OCI-LY7 (cell line): ENCODE data around the gene THRA. TPM values are rescaled to one million over a fixed set of nuclear protein-coding genes. Genes with fewer than 3 reads are reported as not detected.

Source experiments
- BruUV-seq: library from RNA; stranded (reverse); fragments of 400-500 nt; replicated peaks from 2 replicates; lab custom pipeline; 2021; lab: Mats Ljungman, UMichigan
- CTCF ChIA-PET: fragments of 300-600 bp; sonication (Branson Sonifier 250); formaldehyde crosslinking; loops from one replicate; lab custom pipeline; 2022; ENCODE audit warnings: antibody characterized with exemption; ENCODE audit not compliant: unreplicated experiment; lab: Charles Lee
- POLR2A ChIA-PET: fragments of 300-600 bp; sonication (Branson Sonifier 250); formaldehyde crosslinking; loops from one replicate; lab custom pipeline; 2022; ENCODE audit warnings: antibody characterized with exemption; lab: Charles Lee
- DNase-seq: peaks from one replicate; pipeline ENCODE4 v3.0.0-alpha.2; 2015; ENCODE audit warnings: low spot score
- H2AFZ ChIP-seq: fragments of 200-600 bp; sonication (generic), shearing (Covaris generic); 2 replicates; pipeline ENCODE4 v1.6.1; 2014; ENCODE audit warnings: mild to moderate bottlenecking, antibody characterized with exemption, low read length, moderate library complexity
- H3K27ac ChIP-seq: fragments of 200-600 bp; sonication (generic); 2 replicates; pipeline ENCODE4 v1.5.1; 2014; ENCODE audit warnings: mixed run types, low read depth, mild to moderate bottlenecking, moderate library complexity, low read length, inconsistent platforms; ENCODE audit not compliant: poor library complexity, severe bottlenecking
- H3K36me3 ChIP-seq: fragments of 200-600 bp; sonication (generic); 2 replicates; pipeline ENCODE4 v1.6.1; 2014; ENCODE audit warnings: mild to moderate bottlenecking, antibody characterized with exemption, low read length, moderate library complexity, mixed read lengths; ENCODE audit not compliant: insufficient read depth
- H3K4me1 ChIP-seq: fragments of 200-600 bp; sonication (generic); 2 replicates; pipeline ENCODE4 v1.5.1; 2014; ENCODE audit warnings: mild to moderate bottlenecking, low read length; ENCODE audit not compliant: insufficient read depth, poor library complexity, severe bottlenecking
- H3K4me2 ChIP-seq: fragments of 200-600 bp; sonication (generic); 2 replicates; pipeline ENCODE4 v1.6.1; 2014; ENCODE audit warnings: mild to moderate bottlenecking, low read length
- H3K4me3 ChIP-seq: fragments of 200-600 bp; sonication (generic); 2 replicates; pipeline ENCODE4 v1.5.1; 2014; ENCODE audit warnings: mild to moderate bottlenecking, low read depth, low read length; ENCODE audit not compliant: poor library complexity, severe bottlenecking
- H3K79me2 ChIP-seq: fragments of 200-600 bp; sonication (generic); 2 replicates; pipeline ENCODE4 v1.6.1; 2016; ENCODE audit warnings: low read depth, mild to moderate bottlenecking, low read length, moderate library complexity, mixed read lengths; ENCODE audit not compliant: insufficient read depth
- H3K9me2 ChIP-seq: fragments of 200-600 bp; sonication (generic); 2 replicates; pipeline ENCODE4 v1.6.1; 2016; ENCODE audit warnings: mild to moderate bottlenecking, low read length, mixed read lengths; ENCODE audit not compliant: insufficient read depth
- H3K9me3 ChIP-seq: fragments of 200-600 bp; sonication (generic); 2 replicates; pipeline ENCODE4 v1.6.1; 2014; ENCODE audit warnings: mild to moderate bottlenecking, mixed run types, low read length, mixed read lengths
- H4K20me1 ChIP-seq: fragments of 200-600 bp; sonication (generic); 2 replicates; pipeline ENCODE4 v1.6.1; 2014; ENCODE audit warnings: mild to moderate bottlenecking, antibody characterized with exemption, low read length, moderate library complexity, mixed read lengths; ENCODE audit not compliant: insufficient read depth
- EZH2phosphoT487 ChIP-seq: fragments of 200-600 bp; sonication (generic); IDR thresholded peaks from 2 replicates; pipeline ENCODE4 v1.6.1; 2018; ENCODE audit warnings: low read depth, borderline replicate concordance, mild to moderate bottlenecking, mixed run types, antibody characterized with exemption, low read length, moderate library complexity, mixed read lengths
- intact Hi-C: fragments of 100-400 bp; cut with micrococcal nuclease; formaldehyde crosslinking; loops from one replicate; pipeline ENCODE4 v1.10.0; 2022; ENCODE audit not compliant: unreplicated experiment
- total RNA-seq, 2 experiments: library from RNA; depleted of rRNA in 1 of 2; stranded (reverse); fragments of >200 nt in 1 of 2; shearing (Covaris generic) in 1 of 2; gene quantifications; 2 replicates each; pipeline ENCODE4 v1.2.3, GENCODE V29; 2014 to 2022
- TF ChIP-seq, protein P1 (sequence below): fragments of 200-600 bp; sonication (generic); conservative IDR thresholded peaks from 2 replicates; pipeline ENCODE4 v1.5.1; 2014; ENCODE audit warnings: mild to moderate bottlenecking, antibody characterized with exemption, low read length, moderate library complexity, mixed read lengths

THRA gene
- total RNA-seq, 2 experiments from 2014 or later: 3.9 to 9.3 TPM

DNA sequence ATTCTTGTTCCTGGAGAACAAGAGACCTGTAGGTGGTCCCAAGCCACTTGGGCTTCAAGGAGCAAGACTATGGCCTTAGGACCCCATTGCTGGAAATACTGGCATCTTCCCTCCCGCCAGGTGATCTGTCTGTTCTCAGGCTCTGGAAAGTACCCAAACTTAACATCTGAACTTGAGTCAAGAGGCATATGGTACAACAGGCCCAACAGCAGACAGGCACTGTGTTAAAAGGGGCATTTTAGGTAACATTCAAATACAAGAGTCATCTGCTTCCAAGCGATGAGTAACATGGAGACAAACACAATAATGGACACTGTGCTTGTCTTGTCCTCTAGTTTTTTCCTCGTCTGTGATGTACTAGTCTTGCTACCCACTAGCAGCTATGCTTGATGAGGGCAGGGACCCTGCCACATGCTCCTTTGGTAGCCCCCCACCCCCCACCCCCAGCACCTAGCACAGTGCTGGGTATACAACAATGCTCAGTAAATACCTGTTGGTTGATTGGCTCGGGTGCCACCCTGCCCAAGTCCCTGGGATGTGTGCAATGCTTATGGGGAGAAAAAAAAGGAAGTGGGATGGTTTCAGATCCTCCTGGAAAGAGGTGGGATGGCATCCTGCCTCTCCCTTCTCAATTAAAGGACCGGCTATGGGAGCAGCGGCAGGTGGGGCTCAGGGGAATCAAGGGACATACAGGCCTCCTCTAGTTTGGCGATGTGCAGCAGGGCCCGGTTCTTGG lies 28.2 kb upstream of the THRA start:
- Histone ChIP-seq H3K4me3 (no peak overlapping the region), H3K9me2 (no peaks in the 10 kb centered on the region), H3K4me1 (no peaks in the 10 kb centered on the region), H3K27ac (no peak overlapping the region), H3K4me2 (no peak overlapping the region), H3K36me3 (peaks cover 46% of the 10 kb centered on the region), H3K79me2 (no peaks in the 10 kb centered on the region), H2AFZ (no peak overlapping the region), H3K9me3 (no peaks in the 10 kb centered on the region), H4K20me1 (no peaks in the 10 kb centered on the region)
- no TSS peak for BruUV-seq
- CTCF ChIA-PET: interaction anchor here (1.4 kb wide), 1 partner anchor 41 kb away, joined by 4 read pairs; no protein-coding TSS in a partner anchor
- intact Hi-C loops: no loop called here
- TF ChIP-seq, protein P1, sequence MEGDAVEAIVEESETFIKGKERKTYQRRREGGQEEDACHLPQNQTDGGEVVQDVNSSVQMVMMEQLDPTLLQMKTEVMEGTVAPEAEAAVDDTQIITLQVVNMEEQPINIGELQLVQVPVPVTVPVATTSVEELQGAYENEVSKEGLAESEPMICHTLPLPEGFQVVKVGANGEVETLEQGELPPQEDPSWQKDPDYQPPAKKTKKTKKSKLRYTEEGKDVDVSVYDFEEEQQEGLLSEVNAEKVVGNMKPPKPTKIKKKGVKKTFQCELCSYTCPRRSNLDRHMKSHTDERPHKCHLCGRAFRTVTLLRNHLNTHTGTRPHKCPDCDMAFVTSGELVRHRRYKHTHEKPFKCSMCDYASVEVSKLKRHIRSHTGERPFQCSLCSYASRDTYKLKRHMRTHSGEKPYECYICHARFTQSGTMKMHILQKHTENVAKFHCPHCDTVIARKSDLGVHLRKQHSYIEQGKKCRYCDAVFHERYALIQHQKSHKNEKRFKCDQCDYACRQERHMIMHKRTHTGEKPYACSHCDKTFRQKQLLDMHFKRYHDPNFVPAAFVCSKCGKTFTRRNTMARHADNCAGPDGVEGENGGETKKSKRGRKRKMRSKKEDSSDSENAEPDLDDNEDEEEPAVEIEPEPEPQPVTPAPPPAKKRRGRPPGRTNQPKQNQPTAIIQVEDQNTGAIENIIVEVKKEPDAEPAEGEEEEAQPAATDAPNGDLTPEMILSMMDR: no peak
- TF ChIP-seq EZH2phosphoT487: no peak
- DNase-seq: no peak
- POLR2A ChIA-PET: no interaction called here

DNA sequence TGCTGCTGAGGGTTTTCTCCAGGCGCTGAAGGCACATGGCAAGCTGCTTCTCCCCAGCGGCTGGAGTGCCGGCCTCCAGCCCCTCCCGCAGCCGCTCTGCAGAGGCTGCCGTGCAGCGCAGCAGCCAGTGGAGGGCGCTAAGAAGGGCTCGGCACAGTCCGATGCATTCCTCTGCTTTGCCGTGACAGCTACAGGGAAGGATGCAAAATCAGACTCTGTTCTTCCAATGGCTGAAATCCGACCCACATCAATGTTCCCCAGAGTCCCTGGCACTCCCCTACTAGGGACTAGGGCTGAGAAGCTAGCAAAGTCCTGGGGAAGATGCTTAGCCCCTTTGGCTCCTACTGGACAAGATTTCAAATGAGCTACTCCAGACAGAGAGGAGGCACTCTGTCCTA lies 27.6 kb upstream of the THRA start:
- H3K4me2 ChIP-seq: no peak overlapping the region
- no peaks in the 10 kb centered on the region for H3K4me1 ChIP-seq
- H3K27ac ChIP-seq: no peak overlapping the region
- no peaks in the 10 kb centered on the region for H3K9me3 ChIP-seq
- CTCF ChIA-PET: interaction anchor here (1.4 kb wide), 1 partner anchor 40 kb away, joined by 4 read pairs; no protein-coding TSS in a partner anchor
- intact Hi-C loops: no loop called here
- no peaks in the 10 kb centered on the region for H3K9me2 ChIP-seq
- TF ChIP-seq, protein P1: peak; percentile 86
- TF ChIP-seq EZH2phosphoT487: no peak
- DNase-seq: peak; percentile 50
- H4K20me1 ChIP-seq: no peaks in the 10 kb centered on the region
- no peak overlapping the region for H3K4me3 ChIP-seq
- no peaks in the 10 kb centered on the region for H3K79me2 ChIP-seq
- BruUV-seq: no TSS peak
- peaks cover 43% of the 10 kb centered on the region for H3K36me3 ChIP-seq
- POLR2A ChIA-PET: no interaction called here
- H2AFZ ChIP-seq: no peak overlapping the region

- H2AFZ ChIP-seq: no peak overlapping the region
- peaks cover 14% of the 10 kb centered on the region; the same call in 1 of the 2 replicates for H3K36me3 ChIP-seq
- H3K9me3 ChIP-seq: no peaks in the 10 kb centered on the region
- TF ChIP-seq, protein P1: peak; percentile 70
- TF ChIP-seq EZH2phosphoT487: no peak
- intact Hi-C loops: no loop called here
- no peaks in the 10 kb centered on the region for H3K9me2 ChIP-seq
- H4K20me1 ChIP-seq: no peaks in the 10 kb centered on the region
- H3K4me3 ChIP-seq: no peak overlapping the region
- no peaks in the 10 kb centered on the region for H3K79me2 ChIP-seq
- no TSS peak for BruUV-seq
- CTCF ChIA-PET: no interaction called here
- DNase-seq: no peak
- no peak overlapping the region for H3K4me2 ChIP-seq
- no peaks in the 10 kb centered on the region for H3K4me1 ChIP-seq
- POLR2A ChIA-PET: no interaction called here
- H3K27ac ChIP-seq: no peak overlapping the region
Observed at GRCh38 chr17:40038882-40039513, 23.8 kb upstream of the THRA start.
